Type B pancreatic cell (in vitro differentiated cells): ENCODE results near the gene RAP2A. TPM values are rescaled to one million over a fixed set of nuclear protein-coding genes. Genes with fewer than 3 reads are reported as not detected.

Experiments
- DNase-seq: peaks from one replicate; pipeline ENCODE4 v3.0.0; 2021; ENCODE audit warnings: mixed read lengths; ENCODE audit not compliant: unreplicated experiment; ENCODE audit errors: extremely low spot score
- H3K27ac Mint-ChIP-seq: 2 replicates; pipeline ENCODE4 v1.8.0; 2021; ENCODE audit warnings: mild to moderate bottlenecking, mixed read lengths
- H3K27me3 Mint-ChIP-seq: 2 replicates; pipeline ENCODE4 v1.8.0; 2021; ENCODE audit warnings: mixed read lengths
- H3K36me3 Mint-ChIP-seq: 2 replicates; pipeline ENCODE4 v1.8.0; 2021; ENCODE audit warnings: mixed read lengths
- H3K4me1 Mint-ChIP-seq: one replicate; pipeline ENCODE4 v1.8.0; 2021; ENCODE audit warnings: mixed read lengths; ENCODE audit not compliant: unreplicated experiment
- H3K4me3 Mint-ChIP-seq: 2 replicates; pipeline ENCODE4 v1.8.0; 2021; ENCODE audit warnings: mild to moderate bottlenecking, mixed read lengths
- H3K9me3 Mint-ChIP-seq: 2 replicates; pipeline ENCODE4 v1.8.0; 2021; ENCODE audit warnings: mixed read lengths
- CTCF ChIP-seq: fragments of 200-600 bp; sonication (generic); conservative IDR thresholded peaks from 2 replicates; pipeline ENCODE4 v1.5.0; 2021; ENCODE audit warnings: antibody characterized with exemption, mild to moderate bottlenecking
- total RNA-seq: library from RNA; stranded (reverse); gene quantifications from 2 replicates; pipeline ENCODE4 v1.2.1, GENCODE V29; 2021; ENCODE audit warnings: low replicate concordance

The RAP2A gene
- total RNA-seq, 1 donor from 2014 or later: 37.5 TPM

- DNase-seq: no peak
- no peak overlapping the region for H3K4me3 Mint-ChIP-seq
- no peaks in the 10 kb centered on the region for H3K36me3 Mint-ChIP-seq
- peaks cover 16% of the 10 kb centered on the region for H3K4me1 Mint-ChIP-seq
- H3K27me3 Mint-ChIP-seq: no peaks in the 10 kb centered on the region
- no peaks in the 10 kb centered on the region for H3K9me3 Mint-ChIP-seq
- TF ChIP-seq CTCF: no peak
- no peak overlapping the region for H3K27ac Mint-ChIP-seq
These were observed 3.7 kb upstream of the RAP2A start for GRCh38 chr13:97430296-97430695.

- Mint-ChIP-seq H3K9me3 (no peaks in the 10 kb centered on the region), H3K27ac (no peak overlapping the region), H3K4me1 (peaks cover 17% of the 10 kb centered on the region), H3K4me3 (peak overlapping the region; percentile 97), H3K27me3 (no peaks in the 10 kb centered on the region), H3K36me3 (peaks cover under 1% of the 10 kb centered on the region)
- no peak for TF ChIP-seq CTCF
- no peak for DNase-seq
These were observed 2.7 kb upstream of the RAP2A start for GRCh38 chr13:97431171-97431764.

- Mint-ChIP-seq H3K27me3 (no peaks in the 10 kb centered on the region), H3K4me3 (peak overlapping the region; percentile 97), H3K36me3 (peaks cover 5% of the 10 kb centered on the region), H3K9me3 (no peaks in the 10 kb centered on the region), H3K27ac (peak overlapping the region; percentile 99), H3K4me1 (peaks cover 23% of the 10 kb centered on the region)
- no peak for TF ChIP-seq CTCF
- DNase-seq: no peak
These were observed 1.6 kb upstream of the RAP2A start for GRCh38 chr13:97432232-97432916.

DNA sequence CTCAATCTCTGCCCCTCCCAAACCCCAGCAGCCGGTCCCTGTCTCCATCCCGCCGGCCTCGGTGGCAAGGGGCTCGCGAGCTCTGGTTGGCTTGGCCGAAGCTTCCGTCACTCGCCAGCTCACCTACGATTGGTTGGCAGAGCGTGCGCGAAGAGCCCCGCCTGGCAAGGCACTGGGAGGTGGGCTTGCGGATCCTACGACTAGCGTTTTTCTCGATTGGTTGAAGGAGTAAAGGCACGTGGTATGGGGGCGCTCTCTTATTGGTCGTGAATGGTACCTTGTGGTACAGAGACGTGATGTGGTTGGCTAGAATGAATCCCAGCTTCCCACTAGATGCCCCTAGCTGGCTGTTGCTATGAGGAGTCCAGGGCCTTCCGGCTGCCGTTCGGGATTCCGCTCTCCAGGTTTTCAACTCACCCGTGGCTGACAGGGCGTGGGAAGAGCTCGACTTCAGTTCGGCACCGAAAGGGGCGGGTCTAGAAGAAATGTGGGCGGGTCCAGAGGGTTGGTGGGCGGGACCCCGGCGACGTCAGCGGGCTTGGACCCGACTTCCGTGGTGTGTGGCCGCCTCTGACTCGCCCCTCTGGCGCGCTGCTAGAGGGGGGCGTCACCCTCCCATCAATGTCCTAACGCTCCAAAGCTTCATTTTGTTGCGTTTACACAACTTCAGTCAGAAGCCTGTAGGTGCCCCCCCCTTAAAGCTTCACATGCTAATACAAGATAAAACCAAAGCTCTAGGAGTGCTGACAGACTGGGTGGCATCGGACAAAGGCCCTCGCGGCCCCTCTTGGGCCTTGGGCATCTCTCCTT, 847 bp upstream of the RAP2A start:
- Mint-ChIP-seq H3K36me3 (peaks cover 5% of the 10 kb centered on the region), H3K27ac (peak overlapping the region; percentile 99), H3K27me3 (no peaks in the 10 kb centered on the region), H3K4me1 (peaks cover 23% of the 10 kb centered on the region), H3K4me3 (peak overlapping the region; percentile 97), H3K9me3 (no peaks in the 10 kb centered on the region)
- peak; percentile 99 for DNase-seq
- TF ChIP-seq CTCF: no peak

DNA sequence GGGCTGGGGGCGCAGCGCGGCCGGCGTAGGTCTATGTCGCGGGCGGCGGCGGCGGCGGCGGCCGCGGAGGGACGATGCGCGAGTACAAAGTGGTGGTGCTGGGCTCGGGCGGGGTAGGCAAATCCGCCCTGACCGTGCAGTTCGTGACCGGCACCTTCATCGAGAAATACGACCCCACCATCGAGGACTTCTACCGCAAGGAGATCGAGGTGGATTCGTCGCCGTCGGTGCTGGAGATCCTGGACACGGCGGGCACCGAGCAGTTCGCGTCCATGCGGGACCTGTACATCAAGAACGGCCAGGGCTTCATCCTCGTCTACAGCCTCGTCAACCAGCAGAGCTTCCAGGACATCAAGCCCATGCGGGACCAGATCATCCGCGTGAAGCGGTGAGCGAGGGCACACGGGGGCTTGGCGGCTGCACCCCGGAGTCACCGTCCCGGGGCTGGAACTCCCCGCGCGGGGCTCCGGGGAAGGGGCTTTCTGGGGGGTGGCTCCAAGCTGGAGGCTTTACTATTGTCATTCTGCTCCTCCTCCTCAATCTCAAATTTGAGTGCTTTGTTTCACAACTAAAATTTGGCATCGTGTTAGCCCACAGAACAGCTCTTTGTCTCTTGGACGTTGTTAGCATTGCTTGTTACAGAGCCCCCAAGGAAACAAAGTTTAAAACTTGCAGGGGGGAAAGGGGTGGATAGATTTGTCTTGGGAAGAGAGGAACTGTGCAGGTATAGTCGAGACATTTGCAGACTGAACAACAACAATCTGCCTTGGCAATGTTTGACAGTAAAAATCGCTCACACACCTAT, 630 bp downstream of the RAP2A start:
- Mint-ChIP-seq H3K27me3 (no peaks in the 10 kb centered on the region), H3K9me3 (no peaks in the 10 kb centered on the region), H3K27ac (peak overlapping the region; percentile 94), H3K36me3 (peaks cover 5% of the 10 kb centered on the region), H3K4me3 (peak overlapping the region; percentile 99), H3K4me1 (peaks cover 21% of the 10 kb centered on the region)
- DNase-seq: peak; percentile 72
- TF ChIP-seq CTCF: no peak
